IPS DF 4.7 (cell line): ENCODE data around the gene EPB41L2.
"Not testable (repeated sequence)": the region's sequence is repeated elsewhere in the genome, so short reads cannot be mapped to it uniquely, and the experiment has no call there.

ENCODE experiments used
- DNase-seq: peaks from one replicate; pipeline ENCODE4 v3.0.0-alpha.2; 2013; ENCODE audit warnings: low spot score; ENCODE audit errors: extremely low read depth

Gene EPB41L2

DNA sequence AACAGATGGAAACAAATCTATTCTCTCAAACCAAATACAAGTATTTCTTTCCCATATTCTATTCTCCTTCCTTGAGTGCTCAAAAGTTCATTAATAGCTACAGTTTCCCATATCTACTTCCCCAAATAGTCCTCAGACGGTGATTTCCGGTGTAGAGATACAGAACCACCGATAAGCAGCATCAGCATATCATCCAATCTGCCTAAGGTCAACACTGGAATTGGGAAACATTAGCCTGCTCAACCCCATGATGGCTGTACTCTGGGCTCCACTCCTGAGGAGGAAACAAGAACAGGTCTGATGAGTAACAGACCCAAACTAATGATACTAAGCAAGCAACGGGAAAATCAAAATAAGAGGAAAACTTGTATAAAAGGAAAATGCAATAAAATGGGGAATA, 115.6 kb downstream of the EPB41L2 start:
- no peak for DNase-seq

GRCh38 chr6:130946076-130946475, 117.0 kb downstream of the EPB41L2 start:
- no peak for DNase-seq

DNA sequence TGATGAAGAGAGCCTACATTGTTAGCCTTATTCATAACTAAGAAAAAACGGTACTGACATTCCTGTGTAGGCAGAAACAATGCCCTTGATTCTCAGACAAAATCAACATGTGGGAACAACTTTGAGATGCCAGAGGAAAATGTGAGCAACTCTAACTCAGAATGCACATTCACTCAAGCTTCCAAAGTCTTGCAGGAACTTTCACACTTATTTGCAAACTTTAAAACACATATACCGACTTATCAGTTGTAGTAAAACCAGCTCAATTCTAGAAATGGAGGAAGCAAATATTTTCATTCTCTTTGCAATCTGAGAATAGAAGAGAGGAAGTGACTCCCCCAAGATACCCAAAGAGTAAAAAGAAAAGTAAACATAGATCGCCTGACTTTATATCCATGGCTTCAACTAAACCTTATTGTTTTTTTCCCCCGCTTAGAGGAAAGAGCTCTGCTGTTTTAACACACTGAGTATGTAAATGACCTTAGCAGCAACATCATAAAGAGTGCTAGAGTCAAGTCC, 117.6 kb downstream of the EPB41L2 start:
- no peak for DNase-seq

DNA sequence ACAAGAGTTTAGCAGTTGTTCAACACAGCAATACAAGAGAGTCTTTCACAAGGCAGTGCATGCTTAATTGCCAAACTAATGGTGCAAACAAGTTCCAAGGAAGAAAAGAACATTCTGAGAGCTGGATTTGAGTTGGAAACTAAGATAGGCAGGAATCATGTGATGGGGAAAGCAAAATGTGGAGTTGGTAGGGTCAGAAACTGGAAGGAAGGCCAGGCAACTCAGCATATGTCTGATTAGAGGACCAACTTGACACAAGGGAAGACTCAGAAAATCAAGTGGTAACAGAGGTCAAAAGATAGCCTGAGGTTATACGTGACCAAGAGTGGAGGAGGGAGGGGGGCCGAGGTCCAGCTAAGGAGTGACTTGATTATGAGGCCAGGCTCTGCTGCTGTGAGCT, 118.6 kb downstream of the EPB41L2 start:
- no peak for DNase-seq

DNA sequence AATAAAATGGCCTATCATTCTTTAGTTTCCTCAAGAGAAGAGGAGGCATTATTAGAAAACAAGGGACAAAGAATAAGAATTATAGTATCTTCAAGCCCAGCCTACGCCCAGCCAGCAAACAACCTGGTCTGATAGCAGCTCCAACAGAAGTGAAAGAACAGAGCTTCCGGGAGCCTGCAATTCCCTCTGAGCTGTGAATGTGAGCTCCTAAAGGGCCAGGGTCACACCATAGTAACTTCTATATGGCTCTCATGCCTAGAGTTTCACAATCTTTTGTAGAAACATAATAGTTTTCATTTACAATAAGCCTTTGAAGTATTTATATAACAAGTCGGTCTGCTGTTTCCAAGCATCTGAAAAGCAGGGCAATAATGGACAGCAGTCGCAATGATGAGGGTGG, 119.3 kb downstream of the EPB41L2 start:
- DNase-seq = no peak

DNA sequence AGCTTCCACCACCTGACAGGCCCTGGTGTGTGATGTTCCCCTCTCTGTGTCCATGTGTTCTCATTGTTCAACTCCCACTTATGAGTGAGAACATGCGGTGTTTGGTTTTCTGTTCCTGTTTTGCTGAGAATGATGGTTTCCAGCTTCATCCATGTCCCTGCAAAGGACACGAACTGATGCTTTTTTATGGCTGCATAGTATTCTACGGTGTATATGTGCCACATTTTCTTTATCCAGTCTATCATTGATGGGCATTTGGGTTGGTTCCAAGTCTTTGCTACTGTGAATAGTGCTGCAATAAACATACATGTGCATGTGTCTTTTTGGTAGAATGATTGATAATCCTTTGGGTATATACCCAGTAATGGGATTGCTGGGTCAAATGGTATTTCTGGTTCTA, 120.3 kb downstream of the EPB41L2 start:
- DNase-seq = not testable (repeated sequence)

- no peak for DNase-seq
Measured at GRCh38 chr6:130937942-130938604, 125.0 kb downstream of the EPB41L2 start.

- no peak for DNase-seq
Measured at GRCh38 chr6:130936933-130937332, 126.1 kb downstream of the EPB41L2 start.

DNA sequence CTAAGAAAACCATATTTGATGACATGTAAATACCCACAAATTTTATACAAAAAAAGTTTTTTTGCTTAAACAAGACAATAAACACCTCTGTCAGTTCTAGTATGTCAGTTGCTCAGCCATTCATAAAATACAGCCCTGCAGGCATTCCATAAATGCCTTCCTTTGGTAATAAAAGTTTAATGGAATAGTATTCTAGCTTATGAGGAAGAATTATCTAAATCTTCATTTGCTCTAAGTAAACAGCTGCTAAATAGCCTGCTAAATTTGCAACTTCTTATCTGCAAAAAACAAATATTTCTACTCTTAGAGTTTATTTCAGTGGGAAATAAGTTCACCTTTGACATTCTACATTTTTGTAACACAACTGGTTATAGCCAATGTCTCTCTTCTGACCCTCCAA, 127.1 kb downstream of the EPB41L2 start:
- DNase-seq = no peak

DNA sequence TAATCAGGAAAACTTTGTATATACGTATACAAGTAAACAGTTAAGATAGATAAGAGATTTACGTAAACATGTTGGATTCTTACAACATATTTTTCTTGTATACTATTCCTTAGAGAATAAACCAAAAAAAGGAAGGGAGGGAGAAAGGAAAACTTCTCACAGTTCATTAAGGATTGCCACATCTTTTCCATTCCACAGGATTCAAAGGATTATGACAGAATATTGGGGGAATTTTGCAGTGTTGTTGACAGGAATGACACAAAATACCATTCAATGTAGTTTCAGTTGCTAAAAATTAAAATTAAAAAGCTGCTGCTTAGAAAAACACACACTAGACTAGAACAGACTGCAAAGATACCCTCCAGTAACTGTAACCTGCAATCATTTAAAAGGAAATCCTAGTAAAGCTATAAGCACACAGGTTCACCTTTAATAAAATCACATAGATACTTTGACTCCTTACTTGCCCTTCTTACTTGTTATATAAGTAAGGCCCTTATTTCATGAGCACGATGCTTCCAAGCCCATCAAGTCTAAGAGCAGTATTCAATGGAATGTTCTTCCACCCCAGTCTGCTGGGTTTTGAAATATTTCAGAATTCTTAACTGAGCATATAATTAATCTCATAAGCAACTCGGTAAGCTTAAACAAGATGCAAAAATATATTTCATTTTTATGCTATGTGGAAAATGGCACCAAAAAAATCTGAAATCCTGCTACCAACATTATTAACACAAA, 128.0 kb downstream of the EPB41L2 start:
- no peak for DNase-seq

DNA sequence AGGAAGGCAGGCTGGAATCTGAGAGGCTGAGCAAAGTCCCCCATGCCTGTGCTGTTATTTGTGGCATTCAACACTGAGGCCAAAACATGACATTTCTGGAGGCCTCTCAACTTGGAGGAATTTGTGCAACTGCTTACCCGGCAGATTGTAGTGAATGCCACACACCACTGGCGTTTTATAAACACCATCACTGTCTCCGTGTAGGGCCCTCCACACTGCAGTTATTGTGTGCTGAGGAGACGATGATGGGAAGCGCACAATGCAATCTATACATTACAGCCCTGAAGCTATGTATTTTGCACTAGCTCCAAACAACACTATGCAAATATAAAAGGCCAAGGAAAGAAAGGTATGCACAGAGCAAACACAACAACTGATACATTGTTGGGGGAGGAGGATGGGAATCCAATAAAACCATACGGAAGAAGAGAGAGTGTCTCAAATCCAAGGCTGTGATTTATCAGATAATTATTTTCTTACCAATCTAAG, 129.3 kb downstream of the EPB41L2 start:
- DNase-seq = no peak

GRCh38 chr6:130932921-130933320, 130.1 kb downstream of the EPB41L2 start:
- DNase-seq = no peak

- no peak for DNase-seq
Measured at GRCh38 chr6:130932438-130932837, 130.6 kb downstream of the EPB41L2 start.

GRCh38 chr6:130931683-130932082, 131.4 kb downstream of the EPB41L2 start:
- no peak for DNase-seq

GRCh38 chr6:130929036-130929678, 133.9 kb downstream of the EPB41L2 start:
- DNase-seq = no peak

- DNase-seq = no peak
Measured at GRCh38 chr6:130928158-130928912, 134.7 kb downstream of the EPB41L2 start.

DNA sequence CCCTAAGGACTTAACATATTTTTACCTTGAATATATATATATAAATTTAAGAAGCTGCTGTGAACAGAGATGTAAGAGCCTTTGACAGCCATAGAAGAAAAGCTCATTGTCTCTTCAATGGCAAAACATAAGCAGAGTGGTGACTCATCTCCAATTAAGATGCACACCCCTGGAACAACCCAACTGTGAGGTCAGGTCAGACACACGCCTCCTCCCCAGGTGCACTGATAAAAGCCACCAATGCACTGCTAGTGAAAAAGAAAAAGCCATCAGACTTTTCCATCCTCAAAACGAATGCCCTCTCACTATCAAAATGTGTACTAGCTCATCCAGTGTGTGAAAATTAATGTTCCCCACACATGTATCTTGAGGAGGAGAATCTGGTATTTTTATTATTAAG, 135.7 kb downstream of the EPB41L2 start:
- DNase-seq = no peak

DNA sequence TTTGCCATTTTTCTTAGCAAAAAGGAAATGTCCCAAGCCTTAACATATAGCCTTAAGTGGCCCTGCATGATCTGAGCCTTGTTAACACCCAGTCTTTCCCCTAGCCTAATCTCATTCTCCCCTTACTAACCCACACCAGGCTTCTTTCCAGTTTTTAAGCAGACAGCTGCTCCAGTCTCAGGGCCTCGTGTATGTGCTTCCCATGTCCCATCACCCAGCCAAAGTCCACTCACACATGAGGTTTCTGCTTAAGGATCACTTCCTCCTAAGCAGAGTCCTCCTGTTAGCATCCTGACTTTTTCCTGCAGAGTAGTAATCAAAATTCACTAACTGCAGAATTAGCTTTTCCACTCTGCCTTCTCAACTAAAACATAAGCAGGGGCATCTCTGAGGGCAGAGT, 139.7 kb downstream of the EPB41L2 start:
- DNase-seq = no peak

DNA sequence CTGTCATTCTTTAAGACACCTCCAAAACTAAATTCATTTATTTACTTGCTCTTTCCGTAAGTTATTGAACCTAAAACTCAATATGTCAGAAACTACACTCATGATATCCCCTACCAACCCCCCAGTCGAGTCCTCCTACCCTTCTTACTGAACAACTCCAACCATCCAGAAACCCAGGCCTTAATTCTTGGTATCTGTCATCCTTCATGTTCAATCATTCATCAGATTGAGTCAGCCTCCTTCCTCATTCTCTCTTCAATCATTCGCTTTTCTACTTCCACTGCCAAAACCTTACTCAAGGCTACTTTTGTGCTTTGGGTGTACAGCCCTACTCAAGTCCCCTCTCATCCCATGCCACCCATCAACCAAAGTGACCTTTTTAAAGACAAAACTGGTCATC, 140.1 kb downstream of the EPB41L2 start:
- DNase-seq = no peak

DNA sequence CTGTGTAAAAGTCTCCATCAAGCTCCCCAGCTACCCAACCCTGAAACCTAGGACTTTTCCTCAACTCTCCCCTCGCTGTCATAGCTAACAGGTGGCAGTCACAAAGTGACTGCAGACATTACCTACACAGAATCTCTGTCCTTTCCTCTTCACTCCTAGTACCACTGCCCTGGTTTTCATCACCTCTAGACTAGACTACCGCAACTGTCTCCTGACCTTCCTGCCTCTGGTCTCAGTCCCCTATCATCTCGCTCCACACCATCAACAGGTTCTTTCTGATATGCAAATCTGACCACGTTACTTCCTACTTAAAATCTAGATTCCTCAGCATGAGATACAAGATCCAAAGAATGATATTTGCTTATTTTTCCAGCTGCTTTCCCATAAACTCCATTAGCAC, 142.1 kb downstream of the EPB41L2 start:
- no peak for DNase-seq

DNA sequence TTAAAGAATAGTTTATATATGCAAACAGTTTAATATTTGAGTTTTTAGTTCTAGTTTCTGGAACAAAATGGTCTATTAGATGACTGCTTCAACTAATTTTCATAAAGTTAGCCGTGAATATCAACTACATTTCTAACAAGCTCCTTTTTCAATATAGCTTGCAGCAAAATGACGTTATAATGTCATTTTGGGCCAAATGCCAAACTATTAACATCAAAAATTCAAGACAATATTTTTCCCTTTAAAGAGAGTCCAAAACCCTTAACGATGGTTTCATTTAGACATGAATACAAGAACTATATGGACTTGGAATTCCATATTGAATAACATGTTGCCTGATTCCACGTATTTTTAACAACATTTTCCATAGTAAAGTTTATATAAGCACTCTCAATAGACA, 144.9 kb downstream of the EPB41L2 start:
- no peak for DNase-seq

GRCh38 chr6:130915606-130916005, 147.4 kb downstream of the EPB41L2 start:
- DNase-seq = not testable (repeated sequence)
